KMS-11 (cell line): ENCODE results near the gene PRR30.

ENCODE experiments used
- H2AFZ ChIP-seq: fragments of 200-600 bp; sonication (generic); 2 replicates; pipeline ENCODE4 v1.6.1; 2016; ENCODE audit warnings: antibody characterized with exemption, mixed run types, low read depth
- H3K27ac ChIP-seq: fragments of 200-600 bp; sonication (generic); 2 replicates; pipeline ENCODE4 v1.6.1; 2016; ENCODE audit warnings: mild to moderate bottlenecking, mixed run types
- H3K27me3 ChIP-seq: fragments of 200-600 bp; sonication (generic); 2 replicates; pipeline ENCODE4 v1.6.1; 2017; ENCODE audit warnings: mild to moderate bottlenecking, low read depth, mixed run types, moderate library complexity; ENCODE audit not compliant: insufficient read depth
- H3K36me3 ChIP-seq: fragments of 200-600 bp; sonication (generic); 2 replicates; pipeline ENCODE4 v1.6.1; 2017; ENCODE audit warnings: mild to moderate bottlenecking, mixed run types; ENCODE audit not compliant: insufficient read depth
- H3K4me1 ChIP-seq: fragments of 200-600 bp; sonication (generic); 2 replicates; pipeline ENCODE4 v1.6.1; 2016; ENCODE audit warnings: mild to moderate bottlenecking, low read depth, mixed run types; ENCODE audit not compliant: poor library complexity, severe bottlenecking
- H3K4me2 ChIP-seq: fragments of 200-600 bp; sonication (generic); 2 replicates; pipeline ENCODE4 v1.7.0; 2016; ENCODE audit warnings: mild to moderate bottlenecking, mixed run types
- H3K4me3 ChIP-seq: fragments of 200-600 bp; sonication (generic); IDR thresholded peaks from 2 replicates; pipeline ENCODE4 v1.6.1; 2017; ENCODE audit warnings: low read depth, low read length, mixed read lengths; ENCODE audit not compliant: insufficient read depth
- H3K79me2 ChIP-seq: fragments of 200-600 bp; sonication (generic); 2 replicates; pipeline ENCODE4 v1.6.1; 2016; ENCODE audit warnings: low read depth, mixed run types; ENCODE audit not compliant: insufficient read depth
- H3K9ac ChIP-seq: fragments of 200-600 bp; sonication (generic); 2 replicates; pipeline ENCODE4 v1.6.1; 2016; ENCODE audit warnings: mild to moderate bottlenecking, mixed run types
- H4K20me1 ChIP-seq: fragments of 200-600 bp; sonication (generic); 2 replicates; pipeline ENCODE4 v1.6.1; 2016; ENCODE audit warnings: mild to moderate bottlenecking, mixed run types; ENCODE audit not compliant: insufficient read depth
- TF ChIP-seq, protein P1 (sequence below): fragments of 200-600 bp; sonication (generic); conservative IDR thresholded peaks from 2 replicates; pipeline ENCODE4 v1.6.1; 2017; ENCODE audit warnings: low read depth, mild to moderate bottlenecking, antibody characterized with exemption, low read length, moderate library complexity, mixed read lengths

Gene PRR30

DNA sequence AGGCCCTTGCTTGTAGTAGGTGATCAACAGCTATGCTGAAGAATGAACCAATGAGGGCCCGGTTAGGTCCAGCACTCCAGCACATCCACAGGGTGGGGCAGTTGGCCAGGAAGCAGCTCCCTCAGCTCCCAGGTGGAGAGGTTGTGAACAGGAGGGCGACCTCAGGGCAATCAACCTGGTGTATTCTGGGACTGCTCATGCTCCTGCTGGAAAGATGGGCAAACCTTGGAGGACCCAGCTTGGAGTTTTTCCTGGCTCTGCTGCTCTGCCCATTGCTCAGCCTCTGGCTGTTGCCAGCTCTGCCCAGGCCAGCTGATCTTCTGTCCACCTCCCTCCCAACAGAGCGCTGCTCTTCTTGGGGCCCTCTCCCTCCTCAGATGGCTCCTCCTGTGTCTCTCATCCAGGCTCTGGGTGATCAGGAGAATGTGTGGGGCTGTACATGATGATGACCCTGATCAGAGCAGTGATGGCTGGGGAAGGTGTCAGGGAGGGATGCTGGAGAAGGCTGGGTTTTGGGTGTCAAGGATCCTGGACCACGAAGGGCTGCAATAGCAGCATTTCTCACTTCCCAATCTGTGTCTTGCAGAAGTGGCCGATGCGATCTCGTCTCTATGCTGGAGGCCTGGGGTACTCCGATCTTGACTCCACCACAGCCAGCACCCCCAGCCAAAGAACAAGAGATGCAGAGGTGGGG lies 13.0 kb upstream of the PRR30 start:
- Histone ChIP-seq H3K4me3 (no peak overlapping the region), H2AFZ (no peak overlapping the region), H3K36me3 (no peaks in the 10 kb centered on the region), H4K20me1 (no peaks in the 10 kb centered on the region), H3K27me3 (no peaks in the 10 kb centered on the region), H3K4me2 (no peak overlapping the region), H3K4me1 (no peaks in the 10 kb centered on the region), H3K9ac (no peak overlapping the region), H3K79me2 (no peaks in the 10 kb centered on the region), H3K27ac (no peak overlapping the region)
- TF ChIP-seq, protein P1, sequence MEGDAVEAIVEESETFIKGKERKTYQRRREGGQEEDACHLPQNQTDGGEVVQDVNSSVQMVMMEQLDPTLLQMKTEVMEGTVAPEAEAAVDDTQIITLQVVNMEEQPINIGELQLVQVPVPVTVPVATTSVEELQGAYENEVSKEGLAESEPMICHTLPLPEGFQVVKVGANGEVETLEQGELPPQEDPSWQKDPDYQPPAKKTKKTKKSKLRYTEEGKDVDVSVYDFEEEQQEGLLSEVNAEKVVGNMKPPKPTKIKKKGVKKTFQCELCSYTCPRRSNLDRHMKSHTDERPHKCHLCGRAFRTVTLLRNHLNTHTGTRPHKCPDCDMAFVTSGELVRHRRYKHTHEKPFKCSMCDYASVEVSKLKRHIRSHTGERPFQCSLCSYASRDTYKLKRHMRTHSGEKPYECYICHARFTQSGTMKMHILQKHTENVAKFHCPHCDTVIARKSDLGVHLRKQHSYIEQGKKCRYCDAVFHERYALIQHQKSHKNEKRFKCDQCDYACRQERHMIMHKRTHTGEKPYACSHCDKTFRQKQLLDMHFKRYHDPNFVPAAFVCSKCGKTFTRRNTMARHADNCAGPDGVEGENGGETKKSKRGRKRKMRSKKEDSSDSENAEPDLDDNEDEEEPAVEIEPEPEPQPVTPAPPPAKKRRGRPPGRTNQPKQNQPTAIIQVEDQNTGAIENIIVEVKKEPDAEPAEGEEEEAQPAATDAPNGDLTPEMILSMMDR = no peak

DNA sequence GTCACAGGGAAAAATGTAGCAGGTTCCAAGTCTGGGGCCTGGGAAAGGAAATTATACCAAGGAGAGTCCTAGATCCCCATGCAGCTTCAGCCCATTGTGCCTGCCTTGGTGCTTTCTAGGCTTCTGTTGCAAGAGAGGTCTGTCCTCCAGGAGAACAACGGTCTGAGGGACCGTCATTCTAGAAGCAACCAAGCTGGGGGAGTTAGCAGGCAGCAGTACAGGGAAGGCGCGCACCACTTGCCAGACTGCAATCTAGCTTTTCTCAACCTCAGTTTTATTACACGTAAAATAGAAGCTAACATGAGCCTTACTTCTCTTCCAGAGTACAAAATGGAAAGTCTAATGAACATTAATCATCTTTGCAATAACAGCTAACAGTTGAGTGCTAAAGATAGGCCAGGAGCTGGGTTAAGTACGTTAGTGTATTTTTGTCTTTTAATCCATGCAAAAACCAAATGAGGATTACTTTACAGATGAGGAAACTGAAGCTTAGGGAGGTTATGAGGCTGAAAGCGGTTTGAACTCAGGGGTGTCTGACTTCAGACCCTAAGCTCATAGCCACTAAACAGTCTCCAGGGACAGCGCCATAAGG lies 11.5 kb upstream of the PRR30 start:
- H3K4me3 ChIP-seq = no peak overlapping the region
- no peaks in the 10 kb centered on the region for H3K27me3 ChIP-seq
- no peaks in the 10 kb centered on the region for H4K20me1 ChIP-seq
- H2AFZ ChIP-seq = no peak overlapping the region
- TF ChIP-seq, protein P1 = no peak
- H3K36me3 ChIP-seq = no peaks in the 10 kb centered on the region
- no peak overlapping the region for H3K27ac ChIP-seq
- no peak overlapping the region for H3K9ac ChIP-seq
- no peak overlapping the region for H3K4me2 ChIP-seq
- H3K79me2 ChIP-seq = no peaks in the 10 kb centered on the region
- H3K4me1 ChIP-seq = no peaks in the 10 kb centered on the region

DNA sequence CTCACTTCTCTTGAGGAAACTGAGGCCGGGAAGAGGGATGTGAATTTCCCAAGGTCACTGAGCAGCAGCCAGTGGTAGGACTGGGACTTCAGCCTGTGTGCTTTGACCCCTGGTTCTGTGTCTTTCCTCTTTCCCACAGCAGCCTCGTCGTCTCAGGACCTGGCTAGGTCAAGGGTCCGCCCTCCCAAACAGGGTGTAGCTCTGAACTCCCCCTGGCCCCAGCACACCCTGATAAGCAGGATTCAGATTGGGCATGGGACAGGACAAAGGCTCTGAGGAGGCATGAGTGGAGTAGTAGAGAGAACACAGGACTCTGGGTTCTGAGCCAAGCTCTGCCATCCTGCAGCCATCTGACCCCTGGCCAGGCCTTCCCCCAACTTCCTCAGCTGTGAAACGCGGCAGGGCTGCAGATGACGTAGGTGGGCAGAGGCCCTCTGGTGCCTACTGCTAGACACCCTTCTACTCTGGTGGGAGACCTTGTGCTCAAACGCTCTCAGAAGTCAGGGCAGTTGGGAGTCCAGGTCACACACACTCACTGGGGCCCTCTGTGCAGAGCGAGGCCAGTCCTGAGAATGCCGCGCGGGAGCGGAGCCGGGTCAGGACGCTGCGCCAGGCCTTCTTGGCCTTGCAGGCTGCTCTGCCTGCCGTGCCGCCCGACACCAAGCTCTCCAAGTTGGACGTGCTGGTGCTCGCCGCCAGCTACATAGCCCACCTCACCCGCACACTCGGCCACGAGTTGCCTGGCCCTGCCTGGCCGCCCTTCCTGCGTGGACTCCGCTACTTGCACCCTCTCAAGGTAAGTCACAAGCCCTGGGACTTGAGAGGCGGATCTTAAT lies 10.6 kb upstream of the PRR30 start:
- Histone ChIP-seq H3K36me3 (no peaks in the 10 kb centered on the region), H3K27ac (no peak overlapping the region), H3K9ac (no peak overlapping the region), H2AFZ (no peak overlapping the region), H3K4me1 (no peaks in the 10 kb centered on the region), H3K4me3 (no peak overlapping the region), H3K27me3 (no peaks in the 10 kb centered on the region), H3K79me2 (no peaks in the 10 kb centered on the region), H4K20me1 (no peaks in the 10 kb centered on the region), H3K4me2 (no peak overlapping the region)
- TF ChIP-seq, protein P1 = no peak

DNA sequence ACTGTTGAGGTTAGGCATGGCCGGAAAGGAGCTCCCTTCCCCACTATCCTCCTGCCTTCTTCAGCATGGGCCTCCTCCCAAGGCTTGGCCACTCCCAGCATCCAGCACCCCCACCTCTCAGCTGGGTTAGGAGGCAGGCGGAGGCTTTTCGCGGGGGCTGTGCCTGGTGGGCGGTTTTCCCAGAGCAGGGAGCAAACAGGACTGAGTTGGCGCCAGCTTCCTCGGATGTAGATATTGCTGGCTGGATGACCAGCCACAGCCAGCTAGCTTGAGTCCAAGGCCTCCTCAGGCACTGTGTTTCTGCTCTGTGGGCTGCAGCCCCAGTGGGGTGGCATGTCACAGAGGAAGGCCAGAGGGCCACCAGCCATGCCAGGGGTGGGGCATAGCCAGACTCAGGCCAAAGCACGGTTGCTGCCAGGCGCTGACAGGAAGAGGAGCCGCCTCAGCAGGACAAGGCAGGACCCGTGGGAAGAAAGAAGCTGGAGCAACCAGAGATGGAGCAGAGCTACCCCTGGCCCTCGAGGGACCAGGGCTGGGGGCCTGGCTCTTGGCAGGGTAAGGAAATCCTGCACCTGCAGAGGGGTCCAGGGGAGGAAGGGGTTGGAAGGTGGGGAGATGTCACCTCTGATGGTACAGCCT lies 9.7 kb upstream of the PRR30 start, which contains the start of gene TCF23:
Gene TCF23, plus strand, starts transcription at position 204 of the 639 bp plus-strand sequence. Its CDS starts 130 bp downstream, at position 334.
- TF ChIP-seq, protein P1 = no peak
- Histone ChIP-seq H3K27me3 (no peaks in the 10 kb centered on the region), H3K4me1 (no peaks in the 10 kb centered on the region), H4K20me1 (no peaks in the 10 kb centered on the region), H3K4me3 (no peak within 1 kb of the TSS), H3K36me3 (no peaks in the 10 kb centered on the region), H3K27ac (no peak within 1 kb of the TSS), H3K9ac (no peak within 1 kb of the TSS), H3K4me2 (no peak within 1 kb of the TSS), H3K79me2 (no peaks in the 10 kb centered on the region), H2AFZ (no peak within 1 kb of the TSS; the same call in 1 of the 2 replicates)
